Erythroblast (primary cell): Measurements from ENCODE around the gene BRD4.

Experiments
- GATA1 ChIP-seq: IDR thresholded peaks from 2 replicates; pipeline ENCODE4 v1.6.1; 2011; ENCODE audit warnings: low read depth, mild to moderate bottlenecking, control low read depth, low read length, moderate library complexity
- POLR2A ChIP-seq: IDR thresholded peaks from 2 replicates; pipeline ENCODE4 v1.6.1; 2011; ENCODE audit warnings: mild to moderate bottlenecking, low read length

DNA sequence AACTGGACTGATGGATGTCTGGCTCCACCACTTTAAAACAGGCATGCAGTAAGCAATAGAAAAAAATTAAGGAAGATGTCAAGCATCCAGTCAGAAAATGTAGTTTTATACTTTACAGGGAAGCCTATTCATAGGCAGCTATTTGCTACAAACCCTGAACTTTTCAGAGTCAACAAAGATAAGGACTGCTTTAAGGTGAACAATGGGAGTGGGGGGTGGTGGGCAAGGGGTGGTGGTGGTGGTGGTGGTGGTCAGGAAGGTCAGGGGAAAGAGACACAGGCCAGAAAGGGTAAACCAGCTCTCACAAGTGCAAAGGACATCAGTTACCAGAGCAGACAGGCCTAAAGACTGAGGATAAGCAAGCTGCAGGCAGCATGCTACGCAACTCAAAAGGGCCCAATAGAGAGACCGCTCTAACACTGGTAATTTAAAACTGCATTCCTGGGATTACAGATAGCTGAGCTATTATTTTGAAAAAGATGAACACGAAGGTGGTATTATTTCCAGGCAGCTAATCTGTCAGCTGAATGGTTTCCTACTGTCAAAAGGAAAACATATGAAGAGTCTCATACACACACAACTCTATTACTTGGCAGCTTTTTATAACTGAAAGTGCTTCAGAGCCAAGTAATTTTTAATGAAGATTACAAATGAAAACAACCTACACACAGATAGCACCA, 14.8 kb downstream of the BRD4 start:
- TF ChIP-seq POLR2A = no peak
- TF ChIP-seq GATA1 = no peak
